ENCODE measurements around the gene DKK1. TPM values are rescaled to one million over a fixed set of nuclear protein-coding genes. Genes with fewer than 3 reads are reported as not detected.

The DKK1 gene
- total RNA-seq, 4 donors from 2014 or later = 0.22 to 28.2 (median 1.9) TPM

GRCh38 chr10:52347327-52347667, 33.2 kb downstream of the DKK1 start:
- no peaks in the 10 kb centered on the region for H3K27me3 ChIP-seq
- H3K9me3 ChIP-seq = no peaks in the 10 kb centered on the region
- H3K36me3 ChIP-seq = no peaks in the 10 kb centered on the region
- H3K4me3 ChIP-seq = no peak overlapping the region
- H3K4me1 ChIP-seq = no peaks in the 10 kb centered on the region
- TF ChIP-seq, protein P1, sequence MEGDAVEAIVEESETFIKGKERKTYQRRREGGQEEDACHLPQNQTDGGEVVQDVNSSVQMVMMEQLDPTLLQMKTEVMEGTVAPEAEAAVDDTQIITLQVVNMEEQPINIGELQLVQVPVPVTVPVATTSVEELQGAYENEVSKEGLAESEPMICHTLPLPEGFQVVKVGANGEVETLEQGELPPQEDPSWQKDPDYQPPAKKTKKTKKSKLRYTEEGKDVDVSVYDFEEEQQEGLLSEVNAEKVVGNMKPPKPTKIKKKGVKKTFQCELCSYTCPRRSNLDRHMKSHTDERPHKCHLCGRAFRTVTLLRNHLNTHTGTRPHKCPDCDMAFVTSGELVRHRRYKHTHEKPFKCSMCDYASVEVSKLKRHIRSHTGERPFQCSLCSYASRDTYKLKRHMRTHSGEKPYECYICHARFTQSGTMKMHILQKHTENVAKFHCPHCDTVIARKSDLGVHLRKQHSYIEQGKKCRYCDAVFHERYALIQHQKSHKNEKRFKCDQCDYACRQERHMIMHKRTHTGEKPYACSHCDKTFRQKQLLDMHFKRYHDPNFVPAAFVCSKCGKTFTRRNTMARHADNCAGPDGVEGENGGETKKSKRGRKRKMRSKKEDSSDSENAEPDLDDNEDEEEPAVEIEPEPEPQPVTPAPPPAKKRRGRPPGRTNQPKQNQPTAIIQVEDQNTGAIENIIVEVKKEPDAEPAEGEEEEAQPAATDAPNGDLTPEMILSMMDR (IDR thresholded peaks at IDR 0.05) = no peak
- TF ChIP-seq POLR2A (IDR thresholded peaks at IDR 0.05) (no peak), EP300 (IDR thresholded peaks at IDR 0.05) (no peak)
- DNase-seq (ENCODE audit: low spot score in 2 of 2) = no peak
- 84 to 96% methylated on average over 4 to 5 of the region's 5 CpGs for WGBS, 2 donors
- no peak overlapping the region for H3K27ac ChIP-seq

- no peak overlapping the region for H3K4me3 ChIP-seq
- no peaks in the 10 kb centered on the region for H3K27me3 ChIP-seq
- 85 to 90% methylated on average over 5 of the region's 5 CpGs for WGBS, 2 donors
- H3K27ac ChIP-seq = no peak overlapping the region
- TF ChIP-seq, protein P1 (IDR thresholded peaks at IDR 0.05) = no peak
- no peak for TF ChIP-seq EP300 (IDR thresholded peaks at IDR 0.05)
- no peak for TF ChIP-seq POLR2A (IDR thresholded peaks at IDR 0.05)
- no peaks in the 10 kb centered on the region for H3K9me3 ChIP-seq
- no peak for DNase-seq (ENCODE audit: low spot score in 2 of 2)
- no peaks in the 10 kb centered on the region for H3K4me1 ChIP-seq
- H3K36me3 ChIP-seq = no peaks in the 10 kb centered on the region
Observed at GRCh38 chr10:52348037-52348564, 34.0 kb downstream of the DKK1 start.

DNA sequence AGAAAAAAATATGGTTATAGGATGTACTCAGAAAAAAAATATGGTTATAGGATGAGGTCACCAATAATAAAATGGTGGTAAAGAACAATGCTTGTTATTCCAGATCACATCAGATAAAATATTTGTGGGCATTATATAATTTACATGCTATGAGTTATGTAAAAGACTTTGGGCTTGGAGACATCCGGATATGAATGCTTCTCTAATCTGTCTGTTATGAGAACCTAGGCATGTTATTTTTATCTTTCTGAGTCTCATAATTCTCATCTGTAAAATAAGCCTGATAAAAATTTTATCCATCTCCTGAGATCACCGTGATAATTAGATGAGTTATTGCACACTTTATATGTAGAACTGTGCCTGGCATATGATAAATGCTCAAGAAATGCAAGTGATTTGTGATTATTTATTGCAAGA, 37.8 kb downstream of the DKK1 start:
- 68 to 75% methylated on average over 2 of the region's 2 CpGs for WGBS, 2 donors
- Histone ChIP-seq H3K27ac (no peak overlapping the region), H3K4me3 (no peak overlapping the region), H3K27me3 (no peaks in the 10 kb centered on the region), H3K9me3 (no peaks in the 10 kb centered on the region), H3K36me3 (no peaks in the 10 kb centered on the region), H3K4me1 (no peaks in the 10 kb centered on the region)
- no peak for DNase-seq (ENCODE audit: low spot score in 2 of 2)
- no peak for TF ChIP-seq EP300 (IDR thresholded peaks at IDR 0.05)
- no peak for TF ChIP-seq POLR2A (IDR thresholded peaks at IDR 0.05)
- TF ChIP-seq, protein P1 (IDR thresholded peaks at IDR 0.05) = no peak

DNA sequence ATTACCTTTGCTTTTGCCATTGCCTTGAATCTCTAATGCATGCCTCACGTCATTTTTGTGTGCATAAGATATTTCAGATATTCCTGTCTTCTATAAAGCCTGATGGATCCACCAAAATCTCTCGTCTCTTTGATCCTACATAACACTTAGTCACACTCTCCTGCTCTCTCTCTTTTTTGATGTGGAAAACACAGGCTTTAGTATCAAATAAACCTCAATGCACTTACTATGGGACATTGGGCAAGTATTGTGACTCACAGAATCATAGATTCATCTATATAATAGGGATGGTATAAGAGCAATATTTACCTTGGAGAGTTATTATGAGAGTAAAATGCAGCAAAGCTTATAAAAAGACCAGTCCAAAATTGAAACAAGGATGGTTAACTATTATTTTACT, 39.1 kb downstream of the DKK1 start:
- Histone ChIP-seq H3K4me1 (no peaks in the 10 kb centered on the region), H3K4me3 (no peak overlapping the region), H3K36me3 (no peaks in the 10 kb centered on the region), H3K27me3 (no peaks in the 10 kb centered on the region), H3K9me3 (no peaks in the 10 kb centered on the region), H3K27ac (no peak overlapping the region)
- WGBS, 2 donors = 82 to 90% methylated on average over 2 of the region's 2 CpGs
- TF ChIP-seq, protein P1 (IDR thresholded peaks at IDR 0.05) = no peak
- TF ChIP-seq POLR2A (IDR thresholded peaks at IDR 0.05) (no peak), EP300 (IDR thresholded peaks at IDR 0.05) (no peak)
- no peak for DNase-seq (ENCODE audit: low spot score in 2 of 2)

DNA sequence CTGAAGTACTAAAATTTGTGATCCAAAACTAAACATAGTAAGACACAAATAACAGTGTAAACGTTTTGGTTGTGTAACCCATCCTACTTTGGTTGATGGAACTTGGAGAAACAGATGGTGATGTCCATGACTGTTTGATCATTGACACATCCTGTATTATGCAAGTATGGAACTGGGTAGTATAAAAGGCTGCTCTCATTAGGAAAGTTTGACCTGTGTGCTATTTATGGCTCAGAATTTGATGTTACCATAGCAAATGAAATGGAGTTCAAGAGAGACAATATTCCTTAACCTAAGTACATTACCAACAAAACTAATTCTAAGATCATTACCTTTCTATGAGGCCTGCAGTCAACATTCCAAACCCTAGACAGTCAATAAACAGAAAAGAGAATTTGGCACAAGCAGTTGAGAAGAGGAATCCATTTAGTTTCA, 39.9 kb downstream of the DKK1 start:
- Histone ChIP-seq H3K4me3 (no peak overlapping the region), H3K27me3 (no peaks in the 10 kb centered on the region), H3K27ac (no peak overlapping the region), H3K9me3 (no peaks in the 10 kb centered on the region), H3K36me3 (no peaks in the 10 kb centered on the region), H3K4me1 (no peaks in the 10 kb centered on the region)
- WGBS, 2 donors = 17 to 33% methylated on average over 1 of the region's 1 CpG
- no peak for DNase-seq (ENCODE audit: low spot score in 2 of 2)
- TF ChIP-seq EP300 (IDR thresholded peaks at IDR 0.05) (no peak), POLR2A (IDR thresholded peaks at IDR 0.05) (no peak)
- TF ChIP-seq, protein P1 (IDR thresholded peaks at IDR 0.05) = no peak

All from tibial nerve (tissue), 4 donors.